Left cardiac atrium (tissue), 4 donors: ENCODE measurements around the gene NFATC4. TPM values are rescaled to one million over a fixed set of nuclear protein-coding genes. Genes with fewer than 3 reads are reported as not detected.
"Not testable (repeated sequence)": the region's sequence is repeated elsewhere in the genome, so short reads cannot be mapped to it uniquely, and the experiment has no call there.

Experiments
- ATAC-seq, 2 donors: fragments of 200-7000 bp; cut with Tn5 transposase; one replicate each; pipeline ENCODE4 v1.9.1; 2020; ENCODE audit warnings: mild to moderate bottlenecking in 2 of 2, moderate library complexity in 2 of 2
- DNase-seq: peaks from one replicate; pipeline ENCODE4 v3.0.0-alpha.2; 2020
- intact Hi-C, 2 donors: fragments of 100-400 bp; cut with DNase I; formaldehyde crosslinking; loops; one replicate each; pipeline versions ENCODE4 v1.14.1 to v1.15.1; 2022 to 2023
- long read RNA-seq: library from polyadenylated mRNA; unstranded; transcript quantifications from one replicate; pipeline ENCODE4 v2.0.0, GENCODE V29; 2021
- total RNA-seq, 2 donors: library from RNA; stranded (reverse); fragmentation: NEBNext Ultra II Directional; extraction: Animal tissue kit (Norgen Biotek cat#: 25700); gene quantifications; one replicate each; pipeline ENCODE4 v1.2.1, GENCODE V29; 2021
- donor health status: DM: no; HTN: yes; CAD: no.
- donor health status: DM: no; HTN: yes; CAD: no; lungs with severe emphysema.
- donor health status: DM: yes; HTN: yes; CAD: no.
- donor health status: Dilated cardiomyopathy.

The NFATC4 gene
- total RNA-seq = 10 to 100 TPM; 23.9 to 30.9 TPM
- long read RNA-seq, full-length matches to known transcripts = 2 of 3 reads
- long read RNA-seq, partial matches to known transcripts = 0 of 3 reads
- long read RNA-seq, other reads (novel, unspliced or antisense) = 1 of 3 reads

- peak; percentile 84 for DNase-seq
- intact Hi-C loops = loop anchor here (2.0 to 5.0 kb wide), 3 partner anchors 35 to 65 kb away; no protein-coding TSS in a partner anchor
- ATAC-seq = peak; percentile 29 to 42
Observed at GRCh38 chr14:24367514-24368211, at the start of gene NFATC4. Gene NFATC4 (plus strand): TSS chr14:24368184. CDS start chr14:24368341, 157 bp downstream.

GRCh38 chr14:24321212-24321975, 46.6 kb upstream of the NFATC4 start:
- intact Hi-C loops = no loop called here
- DNase-seq (no peak), ATAC-seq (no peak)

GRCh38 chr14:24322672-24323071, 45.3 kb upstream of the NFATC4 start:
- ATAC-seq (no peak), DNase-seq (no peak)
- intact Hi-C loops = no loop called here

- DNase-seq (no peak), ATAC-seq (no peak)
- intact Hi-C loops = no loop called here
Observed at GRCh38 chr14:24323341-24323740, 44.6 kb upstream of the NFATC4 start.

GRCh38 chr14:24324024-24324423, 44.0 kb upstream of the NFATC4 start:
- ATAC-seq = no peak
- DNase-seq = no peak
- intact Hi-C loops = no loop called here

GRCh38 chr14:24325041-24325530, 42.9 kb upstream of the NFATC4 start:
- ATAC-seq (no peak), DNase-seq (no peak)
- intact Hi-C loops = no loop called here

GRCh38 chr14:24325963-24326362, 42.0 kb upstream of the NFATC4 start:
- intact Hi-C loops = no loop called here
- ATAC-seq (no peak), DNase-seq (no peak)

- ATAC-seq = no peak
- intact Hi-C loops = no loop called here
Observed at GRCh38 chr14:24327303-24327702, 40.7 kb upstream of the NFATC4 start.

GRCh38 chr14:24327914-24328313, 40.1 kb upstream of the NFATC4 start:
- DNase-seq = peak; percentile 64
- intact Hi-C loops, ATAC-seq: not testable (repeated sequence)

More at GRCh38 chr14:24327303-24327702, 40.7 kb upstream of the NFATC4 start:
- no peak for DNase-seq

GRCh38 chr14:24329073-24329663, 38.8 kb upstream of the NFATC4 start:
- no peak for DNase-seq
- no peak for ATAC-seq
- intact Hi-C loops = no loop called here

- peak; percentile 2 to 22 for ATAC-seq
- intact Hi-C loops = loop anchor here in 1 of 2 donors (5.0 kb wide), 1 partner anchor 103 kb away; no protein-coding TSS in a partner anchor
- DNase-seq = peak; percentile 60
Observed at GRCh38 chr14:24329736-24330135, 38.2 kb upstream of the NFATC4 start.

GRCh38 chr14:24330973-24331674, 36.9 kb upstream of the NFATC4 start:
- ATAC-seq (no peak), DNase-seq (no peak)
- intact Hi-C loops = loop anchor here in 1 of 2 donors (5.0 kb wide), 1 partner anchor 101 kb away; no protein-coding TSS in a partner anchor

- DNase-seq (no peak), ATAC-seq (no peak)
- intact Hi-C loops = loop anchor here (2.0 to 5.0 kb wide), 2 partner anchors 101 to 105 kb away; no protein-coding TSS in a partner anchor
Observed at GRCh38 chr14:24331731-24332267, 36.2 kb upstream of the NFATC4 start.

GRCh38 chr14:24332268-24332993, 35.6 kb upstream of the NFATC4 start:
- intact Hi-C loops = loop anchor here (2.0 to 5.0 kb wide), 2 partner anchors 100 to 104 kb away; no protein-coding TSS in a partner anchor
- peak; percentile 55 to 67 for ATAC-seq
- DNase-seq = peak; percentile 74

- ATAC-seq (peak; percentile 19 to 24), DNase-seq (peak; percentile 81)
- intact Hi-C loops = loop anchor here in 1 of 2 donors (5.0 kb wide), 1 partner anchor 98 kb away; no protein-coding TSS in a partner anchor
Observed at GRCh38 chr14:24334431-24335291, 33.3 kb upstream of the NFATC4 start, which contains the start of gene ADCY4. Gene ADCY4 (minus strand): TSS chr14:24335071. CDS start chr14:24334652, 419 bp downstream.

GRCh38 chr14:24335461-24336171, 32.4 kb upstream of the NFATC4 start:
- intact Hi-C loops = no loop called here
- DNase-seq = no peak
- no peak for ATAC-seq
